GM19351 (cell line): ENCODE results near the gene WDSUB1.

ENCODE experiments used
- ATAC-seq: cut with Tn5 transposase; IDR thresholded peaks from one replicate; pipeline ENCODE4 v1.9.1; 2021; ENCODE audit warnings: mild to moderate bottlenecking, moderate library complexity; ENCODE audit not compliant: unreplicated experiment

The WDSUB1 gene

GRCh38 chr2:159285929-159286708 is at the start of gene WDSUB1:
WDSUB1 (minus strand) TSS chr2:159286703; CDS start chr2:159283069, 3,634 bp downstream.
- ATAC-seq, result peak; percentile 29

- ATAC-seq, result no peak
Measured at GRCh38 chr2:159326569-159327255, 40.2 kb upstream of the WDSUB1 start.

GRCh38 chr2:159322419-159322818 is 35.9 kb upstream of the WDSUB1 start:
- no peak for ATAC-seq

- no peak for ATAC-seq
Measured at GRCh38 chr2:159317392-159318088, 31.0 kb upstream of the WDSUB1 start.

- no peak for ATAC-seq
Measured at GRCh38 chr2:159307942-159308341, 21.4 kb upstream of the WDSUB1 start.

GRCh38 chr2:159300586-159300985 is 14.1 kb upstream of the WDSUB1 start:
- no peak for ATAC-seq

GRCh38 chr2:159298967-159299366 is 12.5 kb upstream of the WDSUB1 start:
- ATAC-seq, result no peak

GRCh38 chr2:159297042-159297707 is 10.7 kb upstream of the WDSUB1 start:
- no peak for ATAC-seq

- no peak for ATAC-seq
Measured at GRCh38 chr2:159292157-159292556, 5.7 kb upstream of the WDSUB1 start.

- ATAC-seq, result no peak
Measured at GRCh38 chr2:159290289-159290907, 3.9 kb upstream of the WDSUB1 start.

- ATAC-seq, result no peak
Measured at GRCh38 chr2:159287733-159288132, 1.2 kb upstream of the WDSUB1 start.

GRCh38 chr2:159286709-159287441 is 372 bp upstream of the WDSUB1 start:
- ATAC-seq, result peak; percentile 85

- ATAC-seq, result no peak
Measured at GRCh38 chr2:159285433-159285832, 1.1 kb downstream of the WDSUB1 start.

- no peak for ATAC-seq
Measured at GRCh38 chr2:159283529-159283928, 3.0 kb downstream of the WDSUB1 start.

- ATAC-seq, result no peak
Measured at GRCh38 chr2:159281002-159281401, 5.5 kb downstream of the WDSUB1 start.

GRCh38 chr2:159279700-159280099 is 6.8 kb downstream of the WDSUB1 start:
- ATAC-seq, result no peak

- no peak for ATAC-seq
Measured at GRCh38 chr2:159275111-159275510, 11.4 kb downstream of the WDSUB1 start.

- ATAC-seq, result no peak
Measured at GRCh38 chr2:159272156-159272555, 14.3 kb downstream of the WDSUB1 start.

- ATAC-seq, result no peak
Measured at GRCh38 chr2:159270744-159271379, 15.6 kb downstream of the WDSUB1 start.

- no peak for ATAC-seq
Measured at GRCh38 chr2:159267921-159268320, 18.6 kb downstream of the WDSUB1 start.
